Hematopoietic multipotent progenitor cell treated with erythropoietin and hydrocortisone succinate and interleukin-3 and kit ligand, for 15 days (in vitro differentiated cells): ENCODE data around the gene HSPA4.

Source experiments
- DNase-seq: peaks from one replicate; pipeline ENCODE4 v3.0.0-alpha.2; 2015; ENCODE audit warnings: low spot score

HSPA4 gene

DNA sequence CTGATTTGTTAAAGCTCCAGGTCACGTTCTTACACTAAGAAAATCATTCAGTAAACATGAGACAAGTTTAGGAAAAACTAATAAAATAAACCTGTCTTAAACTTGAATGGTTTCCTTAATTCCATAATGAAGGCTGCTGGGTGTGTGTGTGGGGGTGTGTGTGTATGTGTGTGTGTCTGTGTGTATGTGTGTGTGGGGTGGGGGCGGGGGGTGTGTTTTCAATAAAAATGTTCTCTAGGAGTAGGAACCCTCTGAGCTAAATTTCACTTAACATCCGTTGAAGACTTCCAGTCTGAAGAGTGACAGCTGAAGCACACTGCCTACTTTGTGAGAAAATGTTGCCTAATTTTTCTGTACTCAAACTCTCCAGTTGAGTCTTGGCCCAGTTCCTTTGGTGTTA, 54.5 kb downstream of the HSPA4 start:
- DNase-seq, result no peak

- no peak for DNase-seq
Measured at GRCh38 chr5:133106761-133107572, 55.2 kb downstream of the HSPA4 start.

- no peak for DNase-seq
Measured at GRCh38 chr5:133108481-133108921, 56.7 kb downstream of the HSPA4 start.

DNA sequence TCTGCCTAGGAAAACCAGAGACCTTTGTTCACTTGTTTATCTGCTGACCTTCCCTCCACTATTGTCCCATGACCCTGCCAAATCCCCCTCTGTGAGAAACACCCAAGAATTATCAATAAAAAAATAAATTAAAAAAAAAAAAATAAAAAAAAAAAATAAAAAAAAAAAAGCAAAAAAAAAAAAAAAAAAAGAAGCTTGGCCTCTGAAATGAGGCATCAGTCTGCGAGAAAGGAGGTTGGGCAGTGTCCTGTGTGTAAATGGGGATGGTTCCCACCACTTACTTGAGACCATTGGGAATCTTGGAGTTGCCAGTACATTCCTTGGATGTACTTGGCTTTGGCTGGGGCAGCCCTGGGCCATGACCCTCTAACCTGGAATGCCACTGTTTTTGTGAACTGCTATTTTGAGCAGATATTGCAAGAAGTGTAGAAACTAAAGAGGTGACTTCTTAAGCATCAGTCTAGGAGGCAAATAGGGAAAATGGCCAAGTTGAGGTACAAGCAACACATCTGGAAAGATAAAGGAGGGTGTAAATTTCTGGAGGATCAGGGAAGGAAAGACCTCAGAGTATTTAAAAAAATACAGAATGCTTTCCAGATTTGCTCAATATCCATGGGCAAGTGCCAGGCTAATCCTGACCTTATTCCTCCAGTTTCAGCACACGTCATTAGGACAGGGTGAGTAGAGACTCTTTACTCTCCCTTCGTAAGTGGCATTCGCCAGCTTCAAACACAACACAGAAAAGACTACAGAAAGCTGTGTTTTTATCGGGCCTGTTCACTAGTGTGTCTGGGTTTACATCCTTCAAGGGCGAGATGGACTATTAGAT, 58.1 kb downstream of the HSPA4 start:
- DNase-seq, result no peak

DNA sequence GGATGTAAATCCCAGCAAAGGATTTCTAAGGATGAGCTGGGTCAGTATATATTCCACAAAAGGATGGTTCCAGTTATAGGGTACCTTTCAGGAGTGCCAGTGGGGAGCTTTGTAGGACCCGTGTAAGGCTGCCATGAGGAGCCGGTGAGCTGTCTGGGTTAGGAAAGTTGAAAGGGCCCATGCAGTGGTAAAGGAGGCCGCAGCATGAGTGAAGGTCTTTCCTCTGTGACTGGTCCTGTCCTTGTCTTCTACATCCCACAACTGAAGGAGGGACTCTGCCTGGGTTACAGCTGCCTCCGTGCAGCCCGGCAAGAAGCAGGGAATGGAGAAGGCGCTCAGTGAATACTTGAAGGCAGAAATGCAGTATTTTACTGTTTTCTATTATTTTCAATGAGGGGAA, 58.9 kb downstream of the HSPA4 start:
- DNase-seq, result no peak

GRCh38 chr5:133111299-133111698, 59.5 kb downstream of the HSPA4 start:
- peak; percentile 72 for DNase-seq

DNA sequence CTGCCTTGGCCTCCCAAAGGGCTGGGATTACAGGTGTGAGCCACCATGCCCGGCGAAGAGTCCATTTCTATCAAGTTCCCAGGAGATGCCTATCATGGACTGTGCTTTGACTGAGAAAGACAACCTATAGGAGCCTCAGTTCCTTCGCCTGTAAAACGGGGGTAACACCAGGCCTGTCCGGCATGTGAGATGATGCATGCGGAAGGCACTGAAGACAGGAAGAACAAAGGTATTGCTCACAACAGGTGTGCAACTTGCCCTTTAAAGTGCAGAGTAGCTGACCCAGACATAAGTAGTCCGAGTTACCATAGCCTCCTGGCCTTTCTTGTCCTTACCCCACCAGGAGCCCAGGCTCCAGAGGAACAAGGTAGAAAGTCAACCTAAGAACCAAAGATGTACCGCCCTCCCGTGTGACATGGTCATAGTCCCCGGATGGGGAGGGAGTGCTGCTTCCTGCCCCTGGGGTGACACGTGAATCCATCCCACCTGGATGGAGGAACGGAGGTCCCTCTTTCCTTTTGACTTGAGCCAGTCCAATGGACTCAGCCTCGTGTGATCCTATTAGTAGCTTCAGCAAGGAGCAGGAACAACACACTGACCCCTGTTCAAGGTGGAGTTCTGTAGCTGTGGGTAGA, 60.3 kb downstream of the HSPA4 start:
- no peak for DNase-seq

DNA sequence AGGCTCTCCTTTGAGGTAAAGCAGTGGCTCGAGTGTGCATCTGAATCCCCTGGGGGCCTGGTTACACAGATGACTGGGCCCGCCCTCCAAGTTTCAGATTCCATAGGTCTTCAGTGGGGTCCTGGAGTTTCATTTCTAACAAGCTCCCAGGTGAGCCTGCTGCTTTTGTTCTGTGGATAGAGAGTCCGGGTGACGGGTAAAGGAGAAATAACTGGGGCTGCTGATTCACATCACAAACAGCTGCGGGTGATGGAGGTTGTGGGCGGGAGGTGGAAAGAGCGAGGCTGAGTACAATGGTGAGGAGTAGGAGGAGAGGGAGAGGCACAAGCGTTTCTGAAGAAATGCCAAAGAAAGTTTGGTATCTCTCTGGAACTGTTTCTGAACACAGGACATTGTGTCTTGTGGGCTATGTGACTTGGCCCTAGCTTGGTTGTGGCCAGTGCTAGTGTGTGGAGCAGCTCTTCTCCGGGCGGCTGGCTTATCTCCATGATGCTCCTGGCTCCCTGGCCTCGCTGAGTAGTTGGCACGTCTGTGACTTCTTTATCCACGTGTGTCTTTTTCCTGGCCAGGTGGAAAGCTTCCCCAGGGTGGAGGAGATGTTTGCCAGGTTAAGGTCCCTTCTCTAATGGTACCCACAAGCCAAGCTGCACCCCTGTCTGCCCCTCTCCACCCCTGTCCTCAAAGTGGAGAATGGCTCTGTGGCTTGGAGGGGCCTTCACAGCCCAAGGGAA, 61.7 kb downstream of the HSPA4 start:
- DNase-seq, result no peak

GRCh38 chr5:133114166-133114932, 62.5 kb downstream of the HSPA4 start:
- DNase-seq, result no peak

DNA sequence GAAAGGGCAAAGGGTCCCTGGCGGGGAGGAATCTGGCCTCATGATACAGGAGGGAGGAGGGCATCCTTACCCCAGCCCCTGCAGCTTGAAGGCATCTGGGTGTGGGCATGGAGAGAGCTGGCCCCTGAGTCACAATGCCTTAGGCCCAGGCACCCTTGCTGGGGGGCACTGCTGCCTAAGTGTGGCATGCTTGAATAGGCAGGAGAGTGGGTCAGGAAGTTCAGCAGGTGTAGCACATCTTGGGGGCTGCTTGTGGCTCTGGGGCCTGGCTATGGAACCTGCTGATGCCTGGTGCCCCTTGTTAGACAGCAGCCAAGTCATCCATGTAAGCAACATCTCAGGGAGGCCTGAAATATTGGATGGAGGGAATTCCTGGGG, 63.1 kb downstream of the HSPA4 start:
- DNase-seq, result no peak

GRCh38 chr5:133116601-133117000, 64.8 kb downstream of the HSPA4 start:
- DNase-seq, result no peak

DNA sequence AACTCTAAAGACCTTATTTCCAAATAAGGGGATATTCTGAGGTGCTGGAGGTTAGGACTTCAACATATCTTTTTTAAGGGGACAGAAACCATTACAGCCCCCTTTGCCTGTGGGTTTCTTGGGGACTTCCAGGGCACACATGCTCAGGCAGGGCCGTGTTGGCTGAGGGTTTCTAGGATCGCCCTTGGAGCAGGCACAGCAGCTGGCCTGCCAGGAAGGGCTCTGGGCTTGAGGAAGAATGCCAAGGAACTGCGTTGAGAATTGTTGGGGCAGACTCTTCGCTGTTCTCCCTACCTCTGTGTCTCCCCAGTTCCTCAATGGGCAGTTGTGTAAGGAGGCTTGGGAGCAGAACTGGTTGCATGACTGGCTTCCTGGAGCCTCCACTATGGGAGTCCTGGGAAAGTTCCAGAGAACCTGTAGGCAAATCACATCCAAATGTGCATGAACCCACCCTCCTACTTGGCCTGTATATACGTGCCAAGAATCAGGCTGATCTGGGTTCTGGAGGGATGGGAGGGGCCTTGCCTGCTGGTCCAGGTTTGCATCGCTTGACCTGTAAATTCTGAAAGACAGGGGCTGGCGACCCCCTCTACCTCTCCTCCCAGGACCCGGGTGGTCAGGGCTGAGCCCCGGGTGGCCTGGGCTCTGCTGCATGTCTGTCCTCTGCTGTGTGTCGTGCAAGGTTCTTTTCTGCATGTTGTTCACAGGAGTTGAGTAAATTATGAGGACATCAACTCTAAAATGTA, 65.5 kb downstream of the HSPA4 start:
- DNase-seq, result no peak

GRCh38 chr5:133117912-133118445, 66.2 kb downstream of the HSPA4 start:
- no peak for DNase-seq

DNA sequence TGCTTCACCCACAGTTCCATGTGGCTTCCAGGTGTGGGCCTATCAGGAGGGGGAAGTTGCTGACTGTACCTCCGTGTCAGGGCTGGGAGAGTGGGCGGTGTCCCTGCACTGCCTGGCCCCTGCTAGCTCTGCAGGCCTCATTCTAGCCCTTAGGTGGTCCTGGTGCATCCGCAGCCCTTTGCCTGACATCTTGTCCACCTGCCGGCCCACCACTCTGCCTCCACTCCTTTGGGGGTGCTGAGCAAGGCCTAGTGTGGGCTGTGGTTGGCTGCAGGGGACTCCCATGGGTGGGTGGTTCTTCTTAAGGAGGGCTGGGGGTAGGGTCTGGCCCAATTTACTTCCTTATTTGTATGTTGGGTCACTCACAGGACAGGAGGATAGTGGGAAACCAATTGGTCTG, 66.9 kb downstream of the HSPA4 start:
- DNase-seq, result no peak

DNA sequence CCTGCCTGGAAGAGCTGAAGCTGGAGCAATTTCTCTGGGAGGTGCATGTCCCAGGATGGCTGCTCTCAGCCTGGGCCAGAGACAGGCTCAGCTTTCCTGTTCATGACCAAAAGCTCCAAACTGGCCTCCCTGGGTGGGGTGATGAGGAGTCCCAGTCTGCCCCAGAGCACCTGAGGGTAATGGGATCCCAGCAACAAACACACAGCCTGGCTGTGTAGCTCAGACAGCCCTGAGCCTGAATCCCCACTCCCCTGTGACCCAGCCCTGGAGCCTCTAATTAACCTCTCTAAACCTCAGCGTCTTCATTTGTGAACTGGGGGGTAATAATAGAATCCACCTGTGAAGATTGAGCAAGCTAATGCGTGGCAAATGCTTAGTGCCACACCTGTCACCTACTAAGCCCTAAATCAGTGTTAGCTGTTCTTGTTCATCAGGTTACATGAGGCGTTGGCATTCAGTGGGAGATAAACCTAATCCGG, 67.5 kb downstream of the HSPA4 start:
- DNase-seq, result no peak

GRCh38 chr5:133120156-133120750, 68.4 kb downstream of the HSPA4 start:
- no peak for DNase-seq

DNA sequence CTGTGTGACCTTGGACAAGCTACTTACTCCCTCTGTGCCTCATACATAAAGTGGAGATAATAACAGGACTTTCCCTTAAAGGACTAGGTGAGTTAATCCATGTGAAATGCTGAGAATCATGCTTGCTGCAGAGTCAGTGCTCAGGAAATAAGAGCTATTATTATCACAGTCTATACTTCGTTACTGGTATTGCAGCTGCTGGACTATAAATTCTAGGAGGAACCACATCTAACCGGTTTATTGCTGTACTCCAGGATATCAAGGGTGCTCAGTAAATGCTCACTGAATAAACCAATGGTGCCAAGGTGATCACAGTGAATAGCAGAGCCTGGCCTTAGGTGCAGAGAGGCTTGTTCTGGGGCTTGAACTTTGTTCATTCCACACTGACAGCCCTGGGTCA, 69.3 kb downstream of the HSPA4 start:
- no peak for DNase-seq

GRCh38 chr5:133121611-133122150, 69.9 kb downstream of the HSPA4 start:
- DNase-seq, result no peak

GRCh38 chr5:133122711-133123110, 70.9 kb downstream of the HSPA4 start:
- no peak for DNase-seq

DNA sequence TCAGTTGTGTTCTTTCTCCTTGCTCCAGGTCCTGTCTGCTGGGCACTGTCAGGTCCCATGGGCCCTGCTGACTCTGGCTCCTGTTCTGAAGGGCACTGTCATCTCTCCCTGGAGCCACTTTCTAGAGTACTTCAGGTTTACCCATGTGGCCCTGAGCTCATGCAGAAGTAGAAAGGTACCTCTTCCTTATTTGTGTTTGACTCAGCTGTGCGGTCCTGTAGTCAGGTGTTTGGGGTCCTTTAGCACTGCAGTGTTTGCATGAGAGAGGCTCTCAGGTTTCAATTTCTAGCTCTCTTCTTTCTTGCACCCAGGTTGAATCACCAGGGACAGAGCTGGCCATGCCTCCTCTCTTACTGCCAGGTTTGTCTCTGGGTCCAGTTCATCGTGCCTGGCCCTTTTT, 71.5 kb downstream of the HSPA4 start:
- no peak for DNase-seq
